Stimulated activated CD8-positive, alpha-beta memory T cell treated with anti-CD3 and anti-CD28 coated beads, Interleukin-4, amount 100 ng/mL, for 48 hours (primary cell): ENCODE measurements around the gene TBC1D22A.
"Not testable (repeated sequence)": the region's sequence is repeated elsewhere in the genome, so short reads cannot be mapped to it uniquely, and the experiment has no call there.

Source experiments
- DNase-seq: peaks from one replicate; pipeline ENCODE4 v3.0.0-alpha.2; 2020

Gene TBC1D22A

DNA sequence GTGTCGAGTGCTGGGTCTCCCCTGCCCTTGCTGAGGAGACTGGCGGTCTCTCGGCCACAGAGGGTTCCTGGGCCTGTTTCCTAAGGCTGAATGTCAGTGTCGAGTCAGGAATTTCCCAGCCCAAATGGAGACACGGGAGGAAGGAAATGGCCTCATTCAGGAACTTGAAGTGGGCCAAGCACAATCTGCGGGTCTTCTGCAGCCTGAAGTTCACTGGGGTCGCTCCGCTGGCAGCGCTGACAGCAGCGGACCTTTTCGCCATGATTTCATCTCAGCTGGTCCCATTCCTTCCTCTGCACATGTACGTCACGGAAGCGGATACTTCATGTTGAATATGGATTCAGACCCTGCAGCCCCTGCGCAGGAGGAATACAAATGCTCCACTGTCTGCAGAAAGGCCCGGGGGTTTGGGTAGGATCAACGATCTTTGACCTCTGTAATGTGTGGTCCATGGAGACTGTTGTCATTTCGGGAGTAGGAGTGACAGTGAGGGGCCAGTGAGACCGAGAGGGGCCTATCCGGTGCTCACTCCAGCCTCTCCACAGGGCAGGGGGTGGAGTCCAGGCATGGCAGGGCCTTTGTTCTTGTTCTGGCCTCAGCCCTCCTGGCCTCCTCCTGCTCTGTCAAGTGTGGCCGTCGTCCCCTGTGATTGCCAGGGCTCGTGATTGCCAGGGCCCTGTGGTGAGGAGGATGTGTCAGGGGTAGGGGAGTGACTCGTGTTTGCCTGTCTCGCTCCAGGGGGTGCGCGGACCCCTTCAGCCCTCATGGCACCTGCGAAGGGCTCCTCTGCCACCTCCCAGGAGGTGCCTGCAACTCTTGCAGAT, 402.3 kb downstream of the TBC1D22A start:
- DNase-seq: no peak

DNA sequence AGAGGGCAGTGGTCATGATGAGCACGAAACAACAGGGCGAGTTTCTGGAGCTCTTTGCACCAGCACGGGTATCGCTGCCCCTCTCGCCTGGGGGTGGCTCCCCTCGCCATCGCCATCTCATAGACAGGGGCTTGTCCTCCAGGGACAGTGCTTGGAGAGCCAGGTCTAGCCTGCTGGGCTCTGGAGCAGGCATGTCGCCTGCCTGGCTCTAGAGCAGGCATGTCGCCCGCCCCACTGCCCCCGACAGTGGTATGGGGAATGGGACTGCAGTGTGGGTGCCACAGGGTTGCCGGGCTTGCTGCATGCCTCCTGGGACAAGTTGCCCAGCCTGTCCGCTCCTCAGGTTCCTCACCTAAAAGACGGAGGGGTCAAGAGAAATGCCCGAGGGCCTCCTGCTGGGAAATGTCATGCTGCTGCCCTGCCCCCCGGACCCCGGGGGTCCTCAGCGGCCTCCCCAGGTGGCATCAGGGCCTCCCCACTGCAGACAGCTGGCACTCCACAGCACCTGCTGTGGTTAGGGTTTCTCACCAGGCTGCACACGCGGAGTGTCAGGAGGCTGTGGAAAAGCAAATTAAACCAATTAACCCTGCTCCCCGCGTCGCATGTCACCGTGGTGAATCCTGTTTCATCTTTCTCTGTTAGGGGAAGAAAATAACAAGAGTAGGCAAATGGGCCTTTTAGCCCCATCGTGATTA, 403.0 kb downstream of the TBC1D22A start:
- no peak for DNase-seq

DNA sequence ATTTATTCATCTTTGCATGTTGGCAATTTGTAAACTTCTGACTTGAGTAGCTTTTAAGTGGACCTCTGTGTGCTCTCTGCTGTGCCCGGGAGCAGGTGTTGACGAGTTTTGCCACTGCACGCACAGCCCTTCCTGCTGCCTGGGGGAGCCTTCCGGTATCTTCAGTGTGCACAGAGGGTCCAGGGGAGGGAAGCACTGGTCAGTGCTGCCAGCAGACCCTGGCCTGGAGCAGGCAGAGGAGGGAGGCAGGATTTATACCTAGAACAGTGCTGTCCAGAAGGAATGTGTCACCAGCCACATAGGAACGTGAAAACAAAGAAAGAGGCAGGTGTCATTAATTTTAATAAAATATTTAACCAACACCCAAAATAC, 403.6 kb downstream of the TBC1D22A start:
- no peak for DNase-seq

DNA sequence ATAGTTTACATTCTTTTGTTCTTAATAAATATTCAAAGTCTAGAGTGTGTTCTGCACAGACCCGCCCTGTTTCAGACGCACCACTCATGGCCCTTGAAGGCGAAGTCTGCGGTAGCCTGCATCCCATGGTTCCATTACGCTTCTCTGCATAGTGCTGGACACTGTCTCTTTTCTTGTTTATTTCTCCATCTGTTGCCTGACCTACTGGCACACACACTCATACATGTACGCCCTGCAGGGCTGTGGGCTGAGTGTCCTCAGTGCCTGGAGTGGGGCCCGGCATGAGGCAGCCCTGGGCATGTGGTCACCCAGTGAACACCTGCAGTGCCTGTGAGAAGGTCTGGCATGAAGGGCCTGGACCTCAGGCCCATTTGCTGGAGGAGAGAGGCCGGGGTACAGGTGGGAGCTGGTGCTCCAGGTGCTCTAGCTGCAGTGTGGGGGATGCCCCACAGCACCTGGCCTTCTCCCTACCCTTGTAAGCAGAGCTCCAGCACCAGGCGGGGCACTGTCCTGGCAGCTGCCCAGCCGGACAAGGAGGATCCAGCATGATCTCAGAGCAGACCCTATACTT, 404.1 kb downstream of the TBC1D22A start:
- DNase-seq: no peak

DNA sequence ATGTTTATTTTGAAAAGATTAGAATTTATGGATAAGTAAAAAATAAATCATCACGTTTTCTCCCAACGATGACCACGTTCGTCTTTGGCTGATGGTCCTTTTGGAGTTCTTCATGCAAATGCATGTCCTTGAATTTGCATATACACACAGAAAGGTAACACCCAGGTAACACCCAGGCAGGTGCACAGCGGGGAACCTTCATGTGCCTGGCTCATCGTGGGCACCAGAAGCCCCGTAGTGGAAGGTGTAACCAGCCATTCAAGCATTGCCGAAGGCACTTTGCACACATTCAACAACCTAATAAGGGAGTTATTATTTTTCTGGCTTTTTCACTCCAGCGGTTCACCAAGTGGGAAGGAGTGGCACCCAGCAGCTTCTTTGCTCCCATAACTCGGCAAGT, 404.6 kb downstream of the TBC1D22A start:
- no peak for DNase-seq

DNA sequence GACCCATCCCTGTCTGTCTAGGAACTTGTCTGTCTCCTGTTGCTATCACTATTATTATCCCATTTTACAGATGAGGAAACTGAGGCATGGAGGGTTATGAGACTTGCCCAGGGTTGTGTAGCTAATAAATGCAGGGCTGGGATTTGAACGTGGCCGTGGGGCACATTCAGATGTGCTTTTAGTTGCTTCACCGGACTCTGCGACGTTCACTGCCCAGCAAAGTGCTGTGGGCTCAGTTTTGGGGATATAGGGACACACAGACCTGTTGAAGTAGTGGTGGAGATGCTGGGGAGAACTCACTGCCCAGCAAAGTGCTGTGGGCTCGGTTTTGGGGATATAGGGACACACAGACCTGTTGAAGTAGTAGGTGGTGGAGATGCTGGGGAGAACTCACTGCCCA, 405.5 kb downstream of the TBC1D22A start:
- not testable (repeated sequence) for DNase-seq

DNA sequence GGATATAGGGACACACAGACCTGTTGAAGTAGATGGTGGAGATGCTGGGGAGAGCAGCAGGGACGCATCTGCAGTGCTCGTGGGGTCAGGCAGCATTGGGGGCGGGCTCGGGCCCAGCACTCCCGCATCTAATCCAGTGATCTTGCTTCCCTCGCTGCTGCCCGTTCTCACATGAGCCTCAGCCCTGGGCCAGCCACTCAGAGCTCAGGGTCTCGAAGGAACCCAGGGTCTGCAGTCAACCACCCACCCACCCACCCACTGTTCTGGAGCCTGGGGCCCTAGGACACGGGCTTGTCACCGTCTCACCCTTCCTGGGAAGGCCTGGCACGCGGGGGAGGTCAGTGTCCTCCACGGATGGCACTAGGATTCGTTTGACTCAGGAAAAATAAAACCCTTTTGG, 406.0 kb downstream of the TBC1D22A start:
- no peak for DNase-seq

DNA sequence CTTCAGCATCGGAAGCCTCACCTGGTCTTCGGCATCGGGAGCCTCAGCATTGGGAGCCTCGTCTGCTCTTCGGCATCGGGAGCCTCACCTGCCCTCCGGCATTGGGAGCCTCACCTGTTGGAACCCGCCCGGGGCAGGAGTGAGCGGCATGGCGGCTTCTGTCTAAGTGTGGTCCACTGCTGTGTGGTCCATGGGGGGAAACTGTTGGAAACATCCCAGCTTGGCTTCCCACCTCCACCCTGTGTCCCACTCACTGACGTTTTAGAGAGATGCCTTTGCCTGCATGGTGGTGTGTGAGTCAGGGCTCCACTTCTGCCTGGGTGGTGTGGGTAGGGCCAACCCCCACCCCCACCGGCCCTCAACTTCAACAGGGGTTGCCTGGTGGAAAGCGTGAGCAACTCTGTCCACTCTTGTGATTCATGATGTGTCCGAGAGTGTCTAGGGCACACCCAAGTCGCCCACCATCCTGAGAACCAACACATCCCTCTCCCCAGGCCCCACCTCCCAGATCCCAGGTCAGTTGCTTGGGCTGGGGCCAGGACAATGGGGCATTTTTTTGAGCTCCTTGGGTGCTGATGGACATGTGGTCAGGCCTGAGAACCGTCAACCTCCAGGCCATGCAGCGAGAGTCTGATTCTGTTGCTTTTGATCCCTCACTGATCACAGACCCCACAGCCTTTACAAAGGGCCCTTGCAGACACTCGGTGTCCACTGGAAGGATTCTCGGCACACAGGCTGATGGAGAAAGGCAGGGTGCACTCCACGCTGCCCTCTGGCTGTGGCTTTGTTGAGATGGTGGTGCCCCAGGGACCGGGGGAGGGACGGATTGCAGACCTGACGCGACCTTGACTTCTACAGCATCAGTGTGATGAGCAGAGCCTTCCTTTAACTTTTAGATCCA, 406.7 kb downstream of the TBC1D22A start:
- no peak for DNase-seq

DNA sequence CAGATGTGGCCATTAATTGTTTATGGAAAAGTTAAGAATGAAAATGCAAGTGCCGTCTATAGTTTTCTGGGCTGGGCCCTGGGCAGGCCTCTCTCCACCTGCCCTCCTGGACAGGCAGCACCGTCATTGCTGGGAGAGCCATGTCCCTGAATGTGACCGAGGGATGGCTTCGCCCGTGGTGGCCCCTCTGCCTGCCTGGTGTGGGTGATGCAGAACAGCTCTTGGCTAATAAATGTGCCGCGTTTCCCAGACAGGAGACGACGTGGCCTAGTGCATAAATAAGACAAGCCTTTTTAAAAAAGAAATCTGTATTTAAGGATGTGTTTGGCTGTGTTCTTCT, 407.3 kb downstream of the TBC1D22A start:
- no peak for DNase-seq

DNA sequence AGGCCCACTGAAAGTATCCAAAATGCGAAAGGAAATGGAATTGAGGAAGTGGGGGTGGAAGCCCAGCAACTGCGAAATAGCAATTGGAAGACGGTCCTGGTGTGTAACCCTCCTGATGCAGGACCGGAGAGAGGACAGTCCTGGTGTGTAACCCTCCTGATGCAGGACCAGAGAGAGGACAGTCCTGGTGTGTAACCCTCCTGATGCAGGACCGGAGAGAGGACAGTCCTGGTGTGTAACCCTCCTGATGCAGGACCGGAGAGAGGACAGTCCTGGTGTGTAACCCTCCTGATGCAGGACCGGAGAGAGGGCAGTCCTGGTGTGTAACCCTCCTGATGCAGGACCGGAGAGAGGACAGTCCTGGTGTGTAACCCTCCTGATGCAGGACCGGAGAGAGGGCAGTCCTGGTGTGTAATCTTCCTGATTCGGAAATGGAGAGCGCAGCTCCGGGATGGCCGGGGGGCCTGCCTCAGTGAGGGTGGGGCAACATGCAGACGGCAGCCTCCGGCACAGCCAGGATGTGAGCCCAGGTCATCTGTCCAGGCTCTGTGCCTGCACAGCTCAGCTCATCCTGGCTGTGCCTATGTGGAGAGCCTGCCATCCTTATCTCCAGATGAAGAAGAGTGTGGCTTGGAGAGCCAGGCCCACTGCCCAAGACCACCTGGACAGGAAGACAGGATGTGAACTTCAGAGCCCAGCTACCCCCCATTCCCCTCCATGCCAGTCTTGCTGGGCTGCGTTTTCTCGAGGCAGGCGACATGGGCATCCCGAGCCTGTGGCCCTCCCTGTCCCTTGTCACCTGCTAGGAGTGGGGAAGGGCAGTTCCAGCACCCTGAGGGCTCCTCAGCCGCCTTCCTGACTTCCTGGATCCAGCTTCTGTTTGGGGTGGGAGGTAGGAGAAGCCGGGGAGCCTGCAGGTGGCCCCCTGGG, 408.3 kb downstream of the TBC1D22A start:
- not testable (repeated sequence) for DNase-seq

DNA sequence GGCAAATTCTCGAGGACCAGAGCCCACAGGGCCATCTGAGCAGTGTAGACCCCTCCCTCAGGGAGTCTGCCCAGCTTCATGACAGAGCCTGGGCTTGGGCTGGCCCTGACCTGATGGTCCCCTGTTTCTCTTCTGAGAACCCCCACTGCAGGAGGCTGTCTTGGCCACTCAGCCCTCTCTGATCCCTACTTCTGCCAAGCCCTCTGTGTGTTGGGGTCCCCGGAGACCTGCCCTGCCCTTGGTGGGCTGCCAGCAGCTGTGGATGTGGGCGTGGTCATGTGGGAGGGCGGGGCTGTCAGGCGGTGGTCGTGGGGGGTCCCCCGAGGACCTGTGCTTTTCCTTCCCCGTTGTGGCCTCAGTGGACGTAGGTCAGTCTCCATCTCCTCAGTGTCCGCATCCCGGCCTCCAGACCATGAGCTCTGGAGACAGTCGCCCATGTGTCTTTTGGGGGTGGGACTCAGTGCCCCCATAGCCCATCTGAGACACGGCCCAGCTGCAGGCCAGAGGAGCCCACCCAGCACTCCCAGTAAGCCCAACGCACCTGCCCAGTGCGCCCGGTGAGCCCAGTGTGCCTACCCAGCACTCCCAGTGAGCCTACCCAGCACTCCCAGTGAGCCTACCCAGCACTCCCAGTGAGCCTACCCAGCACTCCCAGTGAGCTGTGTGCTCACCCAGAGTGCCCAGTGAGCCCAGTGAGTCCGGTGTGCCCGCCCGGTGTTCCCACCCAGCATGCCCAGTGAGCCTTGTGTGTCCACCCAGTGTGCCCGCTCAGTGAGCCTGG, 409.2 kb downstream of the TBC1D22A start:
- no peak for DNase-seq

DNA sequence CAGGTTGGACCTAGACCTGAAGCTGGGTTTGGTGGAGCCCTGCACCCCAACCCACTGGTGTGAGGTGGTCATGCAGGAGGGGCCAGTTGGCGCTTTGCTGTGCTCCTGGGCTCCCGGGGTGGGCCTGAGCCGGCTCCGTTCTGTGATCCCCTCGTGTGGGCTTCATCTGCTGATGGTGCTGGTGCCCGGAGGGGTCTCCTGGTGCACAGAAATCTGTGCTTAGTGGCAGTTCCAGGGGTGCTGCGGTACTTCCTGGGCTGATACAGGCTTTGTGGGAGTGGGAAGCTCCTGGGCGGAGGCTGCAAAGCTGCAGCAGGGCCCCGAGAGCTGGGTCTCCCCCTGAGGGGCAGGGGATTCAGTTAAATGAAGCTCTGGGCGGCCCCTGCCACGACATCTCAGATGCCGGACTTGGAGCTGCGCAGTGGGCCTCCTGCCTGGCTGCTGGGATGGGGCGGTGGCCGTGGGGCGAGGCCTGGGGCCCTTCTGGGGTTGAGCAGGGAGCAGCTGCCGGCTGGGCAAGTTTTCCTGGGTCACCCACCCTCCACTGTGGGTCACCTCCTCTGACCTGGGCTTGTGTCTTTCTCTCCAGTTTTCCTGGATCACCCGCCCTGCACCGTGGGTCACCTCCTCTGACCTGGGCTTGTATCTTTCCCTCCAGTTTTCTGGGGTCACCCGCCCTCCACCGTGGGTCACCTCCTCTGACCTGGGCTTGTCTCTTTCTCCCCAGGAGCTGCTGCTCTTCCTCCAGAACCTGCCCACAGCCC, 410.5 kb downstream of the TBC1D22A start:
- no peak for DNase-seq

DNA sequence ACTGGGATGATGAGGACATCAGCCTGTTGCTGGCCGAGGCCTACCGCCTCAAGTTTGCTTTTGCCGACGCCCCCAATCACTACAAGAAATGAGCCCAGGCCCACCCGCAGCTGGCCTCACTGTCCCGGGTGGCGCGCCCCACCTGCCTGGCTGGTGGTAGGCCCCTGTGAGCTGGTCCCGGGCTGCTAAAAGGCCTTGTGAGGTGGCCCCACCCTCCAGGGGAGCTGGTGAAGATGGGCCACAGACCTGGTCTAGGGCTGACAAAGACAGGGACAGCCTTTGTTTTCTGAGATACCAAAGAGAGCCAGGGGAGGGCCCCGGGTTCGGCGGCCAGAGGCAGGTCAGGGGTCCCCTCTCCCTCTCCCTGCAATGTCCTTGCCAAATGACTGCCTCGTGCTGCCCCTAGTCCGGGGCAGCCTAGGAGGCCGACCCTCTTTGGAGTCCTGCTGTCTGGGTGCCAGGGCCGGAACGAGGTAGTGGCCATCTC, 411.1 kb downstream of the TBC1D22A start:
- DNase-seq: no peak

DNA sequence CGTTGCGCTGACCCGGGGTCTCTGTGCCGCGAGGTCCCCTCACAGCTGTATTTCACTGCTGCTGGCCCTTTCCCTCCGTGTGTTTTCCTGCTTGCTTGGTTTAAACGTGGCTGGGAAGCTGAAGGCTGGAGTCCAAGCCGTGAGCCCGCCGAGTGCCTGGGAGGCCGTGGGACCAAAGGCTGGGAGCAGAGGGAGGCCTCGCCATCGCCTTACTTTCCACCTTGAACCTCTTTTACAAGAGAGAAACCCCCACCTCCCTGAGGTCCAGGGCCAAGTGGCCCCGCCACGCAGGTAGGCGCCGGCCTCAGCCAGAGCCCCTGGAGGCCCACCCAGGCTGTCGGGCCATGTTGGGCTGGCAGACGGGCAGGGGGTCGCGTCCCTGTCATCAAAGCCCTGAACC, 411.6 kb downstream of the TBC1D22A start:
- DNase-seq: no peak

DNA sequence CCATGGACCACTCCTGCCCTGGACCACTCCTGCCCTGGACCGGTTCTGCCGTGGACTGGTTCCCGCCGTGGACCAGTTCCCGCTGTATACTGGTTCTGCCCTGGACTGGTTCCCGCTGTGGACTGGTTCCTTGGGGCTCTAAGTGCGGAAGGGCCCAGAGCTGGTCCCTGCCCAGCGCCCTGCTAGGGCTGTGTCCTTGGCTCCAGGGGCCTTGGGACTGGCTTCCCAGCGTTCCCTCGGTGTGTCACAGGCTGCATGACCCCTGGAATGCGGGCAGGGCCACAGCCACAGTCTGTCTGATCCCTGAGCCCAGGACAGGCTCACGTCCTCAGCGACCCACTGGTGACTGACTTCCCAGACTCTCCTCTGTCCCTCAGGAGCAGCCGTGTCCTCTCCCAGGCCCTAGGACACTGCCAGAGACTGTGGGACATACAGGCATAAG, 412.2 kb downstream of the TBC1D22A start:
- no peak for DNase-seq

DNA sequence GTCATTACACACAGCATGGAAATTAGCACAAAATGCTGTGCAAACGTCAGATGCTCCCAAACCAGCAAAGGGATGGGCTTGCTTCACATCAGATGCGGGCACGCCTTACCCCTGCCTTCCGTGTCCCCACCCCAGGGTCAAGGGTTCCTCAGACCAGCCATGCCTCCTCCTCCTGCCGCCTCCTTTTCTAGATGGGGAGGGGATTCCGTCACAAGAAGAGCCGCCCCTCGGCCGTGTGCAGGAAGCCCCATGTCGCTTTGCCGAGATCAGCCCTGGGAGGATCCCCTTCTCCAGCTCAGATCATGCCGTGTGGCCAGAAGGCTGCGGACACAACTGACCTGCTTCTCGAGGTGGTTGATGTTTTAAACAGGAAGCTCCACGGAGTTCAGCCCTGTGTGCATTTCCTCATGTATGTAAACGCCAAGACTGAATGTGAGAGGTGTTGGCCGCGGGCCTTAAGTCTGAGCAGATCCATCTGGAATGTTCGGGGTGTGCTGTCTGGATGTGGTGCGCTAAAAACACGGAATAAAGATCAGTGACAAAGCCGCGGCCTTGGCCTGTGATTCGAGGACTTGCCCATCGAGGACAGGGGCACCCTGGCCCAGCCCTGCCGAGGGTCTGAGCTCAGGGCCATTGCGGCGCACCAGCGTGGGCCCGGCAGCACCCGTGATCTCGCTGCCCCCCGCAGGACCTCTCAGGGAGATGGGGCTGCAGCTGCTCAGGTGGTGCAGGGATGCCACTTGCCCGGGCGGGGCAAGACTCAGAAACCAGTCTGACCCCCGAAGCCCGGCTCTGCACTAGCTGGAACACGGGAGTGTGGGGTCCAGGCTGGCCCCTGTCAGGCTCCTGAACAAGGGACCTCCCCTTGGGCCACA, 412.9 kb downstream of the TBC1D22A start:
- DNase-seq: no peak

DNA sequence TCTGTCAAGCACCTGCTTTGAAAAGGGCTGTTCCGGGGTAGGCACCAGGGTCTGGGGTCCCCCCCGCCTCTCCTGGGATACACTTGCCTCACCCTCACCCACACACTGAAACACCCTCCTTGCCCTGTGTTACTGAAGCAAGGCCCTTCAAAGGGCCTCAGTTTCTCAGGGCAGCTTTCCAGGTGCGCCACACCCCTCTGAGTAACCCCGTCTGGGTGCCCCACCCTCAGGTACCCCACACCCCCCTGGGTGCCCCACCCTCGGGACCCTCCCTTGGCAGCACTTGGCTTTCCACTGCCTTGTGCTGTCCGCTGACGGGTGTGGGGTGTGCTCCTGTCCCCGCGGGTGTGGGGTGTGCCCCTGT, 413.6 kb downstream of the TBC1D22A start:
- no peak for DNase-seq

DNA sequence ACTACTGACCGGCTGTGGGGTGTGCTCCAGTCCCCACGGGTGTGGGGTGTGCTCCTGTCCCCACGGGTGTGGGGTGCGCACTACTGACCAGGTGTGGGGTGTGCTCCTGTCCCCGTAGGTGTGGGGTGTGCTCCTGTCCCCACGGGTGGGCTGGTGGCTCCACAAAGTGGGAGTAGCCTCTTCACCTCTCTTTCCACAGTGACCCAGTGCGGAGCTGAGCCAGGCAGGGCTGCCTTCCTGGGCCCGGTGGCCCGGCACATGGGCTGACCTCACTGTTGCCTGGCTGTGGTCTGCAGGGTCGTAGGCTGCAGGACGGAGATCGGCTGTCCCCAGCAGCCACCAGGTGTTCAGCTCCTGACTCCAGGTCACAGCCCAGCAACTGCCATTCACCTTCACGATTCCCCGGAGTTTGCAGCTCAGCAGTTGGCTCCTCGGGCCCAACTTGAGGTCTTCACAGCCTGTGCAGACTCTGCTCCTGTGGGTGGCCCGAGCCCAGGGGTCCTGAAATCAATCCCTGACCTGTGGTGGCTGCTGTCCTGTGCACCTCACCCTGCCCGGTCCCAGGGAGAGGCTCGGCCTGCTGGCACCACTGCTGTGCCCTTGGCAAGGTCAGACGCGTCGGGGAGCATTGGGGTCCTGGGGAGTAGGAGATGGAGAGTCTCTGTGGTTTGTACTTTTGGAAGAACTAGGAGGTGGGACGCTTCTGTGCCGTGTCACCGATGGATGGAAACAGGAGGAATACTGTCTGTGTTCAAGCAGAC, 414.3 kb downstream of the TBC1D22A start:
- no peak for DNase-seq
